HCT116 (cell line): ENCODE measurements around the gene UGT1A3. TPM values are rescaled to one million over a fixed set of nuclear protein-coding genes. Genes with fewer than 3 reads are reported as not detected.

Source experiments
- ATAC-seq: fragments of 200-7000 bp; cut with Tn5 transposase; 2 replicates; pipeline ENCODE4 v1.9.1; 2020; ENCODE audit warnings: mild to moderate bottlenecking, moderate library complexity
- BruUV-seq: library from RNA; stranded (reverse); fragments of 400-500 nt; replicated peaks from 2 replicates; lab custom pipeline; 2021; lab: Mats Ljungman, UMichigan
- CTCF ChIA-PET: fragments of 300-600 bp; sonication (Branson Sonifier 250); formaldehyde crosslinking; loops from one replicate; lab custom pipeline; 2021; ENCODE audit warnings: antibody characterized with exemption; lab: Charles Lee
- POLR2A ChIA-PET: fragments of 300-600, 350-600 bp; sonication (Branson Sonifier 250); formaldehyde crosslinking; loops from one replicate; lab custom pipeline; 2021; ENCODE audit warnings: antibody characterized with exemption; lab: Charles Lee
- RAD21 ChIA-PET, 2 experiments: fragments of 300-600 bp; sonication (Branson Sonifier 250); formaldehyde crosslinking; loops; one replicate each; lab custom pipeline; 2023; ENCODE audit warnings: low total read pairs in 2 of 2; ENCODE audit not compliant: uncharacterized antibody in 2 of 2, unreplicated experiment in 2 of 2, low non-redundant PET in 1 of 2; lab: Charles Lee
- DNase-seq: peaks from one replicate; pipeline ENCODE4 v3.0.0-alpha.2; 2010; ENCODE audit warnings: low read depth, low spot score
- H2AFZ ChIP-seq: fragments of 200-600 bp; shearing (Covaris generic), sonication (generic); 2 replicates; pipeline ENCODE4 v1.6.1; 2017; ENCODE audit warnings: low read depth, mixed run types, mixed read lengths, antibody characterized with exemption, low read length; ENCODE audit not compliant: poor library complexity, severe bottlenecking
- H3K27ac ChIP-seq: 2 replicates; pipeline ENCODE4 v1.5.1; 2012; ENCODE audit warnings: low read depth, low read length
- H3K27me3 ChIP-seq: fragments of 200-600 bp; sonication (generic); 2 replicates; pipeline ENCODE4 v1.6.1; 2016; ENCODE audit warnings: mixed run types, low read length, mixed read lengths; ENCODE audit not compliant: insufficient read depth
- H3K36me3 ChIP-seq, 2 experiments: fragments of 200-500 bp in 1 of 2; fragments of 200-600 bp in 1 of 2; sonication (Bioruptor generic) in 1 of 2; sonication (generic) in 1 of 2; 2 replicates each; pipeline versions ENCODE4 v1.5.1 to v1.6.1; 2014 to 2016; ENCODE audit warnings: low read length in 2 of 2, inconsistent platforms in 1 of 2, mixed read lengths in 1 of 2, mixed run types in 1 of 2; ENCODE audit not compliant: insufficient read depth in 2 of 2, control insufficient read depth in 1 of 2
- H3K4me1 ChIP-seq, 2 experiments: fragments of 200-600 bp in 1 of 2; sonication (generic) in 1 of 2; 2 replicates each; pipeline versions ENCODE4 v1.5.1 to v1.6.1; 2012 to 2017; ENCODE audit warnings: low read length in 2 of 2, inconsistent platforms in 1 of 2, mild to moderate bottlenecking in 1 of 2, mixed read lengths in 1 of 2, mixed run types in 1 of 2, moderate library complexity in 1 of 2; ENCODE audit not compliant: insufficient read depth in 2 of 2, control insufficient read depth in 1 of 2
- H3K4me2 ChIP-seq: fragments of 200-600 bp; sonication (generic); 2 replicates; pipeline ENCODE4 v1.6.1; 2017; ENCODE audit warnings: mixed run types, low read length, mixed read lengths
- H3K4me3 ChIP-seq, 2 experiments: fragments of 200-600 bp in 1 of 2; sonication (generic) in 1 of 2; replicated peaks in 1 of 2; 2 replicates each; pipeline ENCODE4 v1.5.1; 2011 to 2016; ENCODE audit warnings: low read length in 2 of 2, control low read depth in 1 of 2, low read depth in 1 of 2, mild to moderate bottlenecking in 1 of 2, mixed read lengths in 1 of 2, mixed run types in 1 of 2
- H3K79me2 ChIP-seq: fragments of 200-600 bp; sonication (generic); 2 replicates; pipeline ENCODE4 v1.6.1; 2017; ENCODE audit warnings: mild to moderate bottlenecking, mixed run types, low read length, moderate library complexity, mixed read lengths; ENCODE audit not compliant: insufficient read depth
- H3K9ac ChIP-seq: fragments of 200-600 bp; sonication (generic); 2 replicates; pipeline ENCODE4 v1.6.1; 2016; ENCODE audit warnings: low read length, mixed read lengths
- H3K9me2 ChIP-seq: fragments of 200-600 bp; sonication (generic), shearing (Covaris generic); 2 replicates; pipeline ENCODE4 v1.6.1; 2017; ENCODE audit warnings: mixed run types, mild to moderate bottlenecking, moderate library complexity; ENCODE audit not compliant: insufficient read depth
- H3K9me3 ChIP-seq, 2 experiments: fragments of 200-500 bp in 1 of 2; fragments of 200-600 bp in 1 of 2; sonication (Bioruptor generic) in 1 of 2; sonication (generic) in 1 of 2; 2 replicates each; pipeline ENCODE4 v1.6.1; 2014 to 2017; ENCODE audit warnings: low read length in 2 of 2, mixed read lengths in 2 of 2, inconsistent platforms in 1 of 2, low read depth in 1 of 2, mild to moderate bottlenecking in 1 of 2, mixed run types in 1 of 2, moderate library complexity in 1 of 2; ENCODE audit not compliant: control insufficient read depth in 1 of 2, insufficient read depth in 1 of 2
- H4K20me1 ChIP-seq: fragments of 200-600 bp; sonication (generic), shearing (Covaris generic); 2 replicates; pipeline ENCODE4 v1.6.1; 2017; ENCODE audit warnings: mixed run types, mild to moderate bottlenecking, moderate library complexity; ENCODE audit not compliant: insufficient read depth
- ATF3 ChIP-seq: IDR thresholded peaks from 2 replicates; pipeline ENCODE4 v1.6.1; 2012
- CBX3 ChIP-seq: IDR thresholded peaks from 2 replicates; pipeline ENCODE4 v1.6.1; 2012; ENCODE audit warnings: low read depth
- CEBPB ChIP-seq: IDR thresholded peaks from 2 replicates; pipeline ENCODE4 v1.6.1; 2012; ENCODE audit warnings: low read depth
- CTCF ChIP-seq, 3 experiments: fragments of 200-600 bp in 1 of 3; sonication (generic) in 1 of 3; IDR thresholded peaks in 2 of 3; conservative IDR thresholded peaks in 1 of 3; 2 replicates each; pipeline ENCODE4 v1.5.1; 2012 to 2017; ENCODE audit warnings: low read depth in 2 of 3, low read length in 2 of 3, antibody characterized with exemption in 1 of 3, borderline replicate concordance in 1 of 3, control low read depth in 1 of 3, mild to moderate bottlenecking in 1 of 3, mixed read lengths in 1 of 3, mixed run types in 1 of 3, moderate library complexity in 1 of 3; ENCODE audit not compliant: insufficient read depth in 1 of 3
- EGR1 ChIP-seq: IDR thresholded peaks from 2 replicates; pipeline ENCODE4 v1.6.1; 2012; ENCODE audit warnings: low read depth
- ELF1 ChIP-seq: IDR thresholded peaks from 2 replicates; pipeline ENCODE4 v1.6.1; 2012; ENCODE audit warnings: low read depth, borderline replicate concordance
- EZH2 ChIP-seq: fragments of 200-600 bp; sonication (generic); IDR thresholded peaks from 2 replicates; pipeline ENCODE4 v1.6.1; 2017; ENCODE audit warnings: antibody characterized with exemption, mixed run types
- EZH2phosphoT487 ChIP-seq: fragments of 200-600 bp; IDR thresholded peaks from 2 replicates; pipeline ENCODE4 v1.6.1; 2018; ENCODE audit warnings: antibody characterized with exemption, borderline replicate concordance
- FOSL1 ChIP-seq: IDR thresholded peaks from 2 replicates; pipeline ENCODE4 v1.6.1; 2012; ENCODE audit warnings: low read depth
- JUND ChIP-seq: IDR thresholded peaks from 2 replicates; pipeline ENCODE4 v1.6.1; 2012
- MAX ChIP-seq: IDR thresholded peaks from 2 replicates; pipeline ENCODE4 v1.6.1; 2012
- POLR2A ChIP-seq: IDR thresholded peaks from 2 replicates; pipeline ENCODE4 v1.7.0; 2011; ENCODE audit warnings: borderline replicate concordance; ENCODE audit not compliant: insufficient read depth, insufficient read length; ENCODE audit errors: extremely low read depth
- POLR2AphosphoS5 ChIP-seq: IDR thresholded peaks from 2 replicates; pipeline ENCODE4 v1.6.1; 2011; ENCODE audit warnings: mild to moderate bottlenecking, low read depth, low read length, moderate library complexity
- RAD21 ChIP-seq: IDR thresholded peaks from 2 replicates; pipeline ENCODE4 v1.6.1; 2012; ENCODE audit warnings: low read depth, mild to moderate bottlenecking
- REST ChIP-seq: IDR thresholded peaks from 2 replicates; pipeline ENCODE4 v1.6.1; 2012; ENCODE audit warnings: low read depth
- SIN3A ChIP-seq: IDR thresholded peaks from 2 replicates; pipeline ENCODE4 v1.6.1; 2012; ENCODE audit warnings: low read depth
- SP1 ChIP-seq: IDR thresholded peaks from 2 replicates; pipeline ENCODE4 v1.6.1; 2012; ENCODE audit warnings: low read depth
- ZFX ChIP-seq: fragments of 450-650 bp; IDR thresholded peaks from 2 replicates; pipeline ENCODE4 v1.6.1; 2017
- ZNF274 ChIP-seq: fragments of 200-500 bp; sonication (Bioruptor generic); IDR thresholded peaks from 2 replicates; pipeline ENCODE4 v1.6.1; 2014; ENCODE audit warnings: mild to moderate bottlenecking, low read depth, low read length, inconsistent platforms
- intact Hi-C: fragments of 100-400 bp; cut with micrococcal nuclease; formaldehyde crosslinking; loops from 2 replicates; pipeline ENCODE4 v1.10.0; 2022
- total RNA-seq: library from RNA; stranded (reverse); gene quantifications from one replicate; pipeline ENCODE4 v1.2.1, GENCODE V29; 2021; ENCODE audit not compliant: unreplicated experiment

UGT1A3 gene
- total RNA-seq, 1 experiment from 2014 or later: not detected

- H3K4me2 ChIP-seq: no peak overlapping the region
- H3K9me3 ChIP-seq: no peaks in the 10 kb centered on the region
- no peak for DNase-seq
- H3K4me3 ChIP-seq: no peak overlapping the region
- CTCF ChIA-PET: no interaction called here
- H3K4me1 ChIP-seq: no peaks in the 10 kb centered on the region
- RAD21 ChIA-PET: no interaction called here
- BruUV-seq: no TSS peak
- no peak overlapping the region for H2AFZ ChIP-seq
- no peaks in the 10 kb centered on the region for H3K79me2 ChIP-seq
- no peaks in the 10 kb centered on the region for H3K27me3 ChIP-seq
- no peak overlapping the region for H3K27ac ChIP-seq
- POLR2A ChIA-PET: no interaction called here
- intact Hi-C loops: no loop called here
- no peaks in the 10 kb centered on the region for H4K20me1 ChIP-seq
- ATAC-seq: no peak
- no peak overlapping the region for H3K9ac ChIP-seq
- no peaks in the 10 kb centered on the region for H3K9me2 ChIP-seq
- H3K36me3 ChIP-seq: no peaks in the 10 kb centered on the region
- TF ChIP-seq EZH2 (no peak), EZH2phosphoT487 (no peak), MAX (no peak), JUND (no peak), REST (no peak), ZFX (no peak), RAD21 (no peak), CEBPB (no peak), ATF3 (no peak), SP1 (no peak), SIN3A (no peak), CBX3 (no peak), POLR2A (no peak), EGR1 (no peak), POLR2AphosphoS5 (no peak), ZNF274 (no peak), FOSL1 (no peak), CTCF (IDR thresholded peaks at IDR 0.05 in 2 of 3, conservative IDR thresholded peaks at IDR 0.05 in 1 of 3; ENCODE audit: borderline replicate concordance in 1 of 3, insufficient read depth in 1 of 3, low read depth in 2 of 3, low read length in 2 of 3) (no peak), ELF1 (no peak)
Measured at GRCh38 chr2:233754872-233755611, 26.2 kb downstream of the UGT1A3 start.
